ENCODE results near the gene ZNF200.
"Not testable (repeated sequence)": the region's sequence is repeated elsewhere in the genome, so short reads cannot be mapped to it uniquely, and the experiment has no call there.

ZNF200 gene

DNA sequence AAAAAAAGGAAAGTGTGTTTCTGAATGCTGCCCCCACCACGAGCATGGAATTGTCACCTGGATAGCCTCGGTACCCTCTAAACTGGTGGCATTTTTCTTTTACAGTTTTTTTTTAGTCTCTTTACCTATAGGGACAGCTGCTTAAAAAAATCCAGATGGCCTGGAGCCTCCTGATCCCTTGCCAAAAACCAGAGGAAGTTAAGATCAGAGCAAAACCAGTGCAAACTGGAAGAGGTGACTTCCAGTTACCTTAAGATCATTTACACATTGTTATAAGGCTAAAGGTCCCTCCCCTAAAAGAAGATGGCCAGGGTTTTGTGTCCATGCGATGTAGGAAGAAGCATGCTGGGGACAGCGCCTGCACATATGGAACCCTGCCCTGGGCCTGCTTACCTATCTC is 18.0 kb upstream of the ZNF200 start:
- no peak for DNase-seq

GRCh38 chr16:3249451-3249850 is 14.5 kb upstream of the ZNF200 start:
- DNase-seq: no peak

- no peak for DNase-seq
Measured at GRCh38 chr16:3249020-3249419, 14.1 kb upstream of the ZNF200 start.

GRCh38 chr16:3248596-3248995 is 13.6 kb upstream of the ZNF200 start:
- DNase-seq: no peak

- no peak for DNase-seq
Measured at GRCh38 chr16:3246876-3247275, 11.9 kb upstream of the ZNF200 start.

DNA sequence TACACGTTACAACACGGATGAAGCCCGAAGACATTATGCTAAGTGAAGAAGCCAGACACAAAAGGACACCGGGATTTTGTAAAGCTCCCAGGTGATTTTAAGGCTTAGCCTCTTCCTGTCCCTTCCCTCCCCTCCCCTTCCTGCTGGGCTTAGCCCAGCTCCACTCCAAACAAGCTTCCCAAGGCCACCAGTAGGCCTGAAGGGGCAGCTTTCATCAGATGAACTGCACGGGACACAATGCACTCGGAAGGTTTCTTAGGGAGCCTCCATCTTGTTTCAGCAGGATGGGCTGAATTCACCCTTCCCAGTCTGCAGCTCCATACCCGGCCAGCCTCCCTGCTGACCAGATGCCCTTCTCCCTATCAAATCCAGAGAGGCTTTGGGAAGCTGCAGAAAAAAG is 11.0 kb upstream of the ZNF200 start:
- DNase-seq: no peak

- no peak for DNase-seq
Measured at GRCh38 chr16:3243882-3244281, 8.9 kb upstream of the ZNF200 start.

DNA sequence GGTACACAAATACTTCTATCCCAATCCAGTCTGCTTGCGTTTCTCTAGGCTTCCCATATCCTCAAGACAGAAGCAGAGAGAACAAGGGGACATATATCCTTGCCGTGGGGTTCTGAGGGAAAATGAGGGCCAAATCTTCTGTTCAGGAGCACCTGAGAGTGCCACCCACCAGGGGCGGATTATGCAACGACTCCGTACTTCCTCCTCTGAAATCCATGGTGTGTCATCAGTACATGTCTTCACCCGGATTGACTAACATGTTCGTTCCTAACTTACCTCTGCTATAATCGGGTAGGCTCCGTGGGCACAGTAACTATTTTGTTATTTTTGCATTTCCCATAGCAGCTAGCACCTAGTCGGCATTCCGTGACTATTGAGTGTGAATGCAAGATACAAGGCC is 7.8 kb upstream of the ZNF200 start:
- DNase-seq: no peak

GRCh38 chr16:3241761-3242160 is 6.8 kb upstream of the ZNF200 start:
- no peak for DNase-seq

- DNase-seq: no peak
Measured at GRCh38 chr16:3235856-3236669, 1.1 kb upstream of the ZNF200 start.

DNA sequence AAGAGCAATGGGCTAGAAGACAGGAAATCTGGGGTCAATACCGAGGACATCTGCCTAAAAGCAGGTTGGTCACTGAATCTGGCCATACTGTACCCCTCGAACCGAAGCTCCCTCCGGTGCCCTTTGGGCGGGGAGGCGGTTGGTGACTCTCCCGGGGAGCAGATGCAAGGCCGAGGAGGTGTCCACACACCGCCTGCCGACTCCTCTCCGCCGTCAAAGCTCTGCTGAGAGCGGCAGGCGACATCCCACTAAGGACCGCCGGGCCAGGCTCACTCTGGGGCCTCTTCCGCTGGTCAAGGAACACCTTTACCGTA is 458 bp downstream of the ZNF200 start:
- DNase-seq: no peak

GRCh38 chr16:3223913-3224515 is 10.9 kb downstream of the ZNF200 start:
- DNase-seq: no peak

DNA sequence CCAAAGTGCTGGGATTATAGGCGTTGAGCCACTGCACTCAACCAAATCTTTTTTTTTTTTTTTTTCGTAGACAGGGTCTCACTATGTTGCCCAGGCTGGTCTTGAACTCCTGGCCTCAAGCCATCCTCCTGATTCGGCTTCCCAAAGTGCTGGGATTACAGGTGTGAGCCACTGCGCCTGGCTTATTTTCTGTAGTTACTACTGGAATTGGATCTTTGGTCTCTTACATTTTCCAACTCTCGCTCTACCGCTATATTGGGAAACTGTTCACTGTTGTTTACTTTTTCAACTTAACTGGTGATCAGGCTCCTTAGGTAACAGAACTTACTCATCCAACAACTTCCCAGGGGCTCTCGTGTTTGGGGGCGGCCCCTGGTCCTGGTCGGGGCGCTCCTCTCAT is 14.1 kb downstream of the ZNF200 start:
- DNase-seq: no peak

DNA sequence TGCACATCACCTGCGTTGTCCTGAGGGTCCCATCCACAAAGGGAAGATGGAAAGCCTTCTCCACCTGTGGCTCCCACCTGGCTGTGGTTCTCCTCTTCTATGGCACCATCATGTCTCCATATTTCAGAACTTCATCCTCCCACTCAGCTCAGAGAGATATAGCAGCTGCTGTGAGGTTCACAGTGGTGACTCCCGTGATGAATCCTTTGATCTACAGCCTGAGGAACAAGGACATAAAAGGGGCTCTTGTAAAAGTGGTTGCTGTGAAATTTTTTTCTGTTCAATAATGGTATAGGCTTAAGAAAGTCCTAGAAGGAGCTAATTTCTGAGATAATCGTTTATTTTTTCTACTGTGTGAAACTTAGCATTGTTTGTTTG is 18.7 kb downstream of the ZNF200 start:
- no peak for DNase-seq

- DNase-seq: no peak
Measured at GRCh38 chr16:3215601-3216262, 19.2 kb downstream of the ZNF200 start.

- no peak for DNase-seq
Measured at GRCh38 chr16:3214904-3215600, 19.9 kb downstream of the ZNF200 start.

- no peak for DNase-seq
Measured at GRCh38 chr16:3212567-3212966, 22.4 kb downstream of the ZNF200 start.

DNA sequence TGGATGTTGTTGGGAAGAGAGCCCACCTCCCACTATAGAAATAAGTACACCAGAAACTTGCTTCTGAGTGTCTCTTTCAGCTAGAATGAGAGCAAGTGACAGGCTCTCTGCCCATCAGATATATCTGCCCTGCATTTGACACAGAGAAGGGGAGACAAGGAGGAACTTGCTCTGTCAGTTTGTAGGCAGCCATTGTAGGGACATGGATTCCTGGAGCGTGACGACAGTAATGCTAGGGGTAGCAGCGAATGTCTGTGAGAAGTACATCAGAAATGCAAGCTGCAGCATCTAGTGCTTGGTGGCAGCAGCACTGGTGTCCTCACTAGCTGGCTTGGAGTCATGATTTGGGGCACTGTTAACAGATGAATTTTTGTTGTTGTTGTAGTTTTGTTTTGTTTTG is 23.0 kb downstream of the ZNF200 start:
- DNase-seq: no peak

DNA sequence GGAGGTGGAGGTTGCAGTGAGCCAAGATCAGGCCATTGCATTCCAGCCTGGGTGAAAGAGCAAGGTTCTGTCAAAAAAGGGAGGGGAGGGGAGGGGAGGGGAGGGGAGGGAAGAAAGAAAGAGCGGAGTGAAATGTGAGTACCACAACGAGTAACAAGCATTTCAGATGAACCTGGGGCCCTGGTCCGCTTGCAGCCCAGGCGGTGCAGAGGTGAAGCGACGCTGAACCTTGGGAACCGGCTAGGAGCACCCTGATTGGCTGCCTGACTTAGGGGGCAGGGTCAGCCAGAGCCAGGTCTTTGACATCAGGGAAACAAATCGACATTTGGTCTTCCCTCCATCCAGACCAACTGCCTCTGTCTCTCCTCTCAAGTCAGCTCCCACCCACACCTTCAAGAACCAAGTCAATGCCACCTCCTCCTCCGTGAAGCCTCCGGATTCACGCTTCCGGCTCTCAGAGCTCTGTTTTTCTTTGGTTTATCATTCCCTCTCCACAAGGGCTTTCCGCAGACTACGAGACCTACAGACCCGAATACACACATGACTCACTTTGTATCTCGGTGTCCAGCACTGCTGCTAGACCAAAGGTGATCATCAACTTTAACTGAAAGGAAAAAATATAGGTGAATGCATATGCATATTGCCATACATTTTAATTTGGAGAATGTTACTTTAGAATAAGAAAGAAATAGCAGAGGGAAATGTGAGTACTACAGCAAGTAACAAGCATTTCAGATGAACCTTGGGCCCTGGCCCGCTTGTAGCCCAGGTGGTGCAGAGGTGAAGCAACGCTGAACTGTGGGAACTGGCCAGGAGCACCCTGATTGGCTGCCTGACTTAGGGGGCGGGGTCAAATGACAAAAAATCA is 27.6 kb downstream of the ZNF200 start:
- no peak for DNase-seq

DNA sequence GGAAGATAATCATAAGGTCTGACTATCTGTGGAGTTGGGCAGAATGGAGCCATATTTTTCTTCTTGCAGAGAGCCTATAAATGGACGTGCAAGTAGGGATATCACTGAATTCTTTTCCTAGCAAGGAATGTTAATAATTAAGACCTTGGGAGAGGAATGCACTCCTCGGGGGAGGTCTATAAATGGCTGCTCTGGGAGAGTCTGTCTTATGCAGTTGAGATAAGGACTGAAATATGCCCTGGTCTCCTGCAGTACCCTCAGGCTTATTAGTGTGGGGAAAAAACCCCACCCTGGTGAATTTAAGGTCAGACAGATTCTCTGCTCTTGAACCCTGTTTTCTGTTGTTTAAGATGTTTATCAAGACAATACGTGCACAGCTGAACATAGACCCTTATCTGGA is 29.0 kb downstream of the ZNF200 start:
- DNase-seq: not testable (repeated sequence)

GRCh38 chr16:3202903-3203539 is 31.9 kb downstream of the ZNF200 start:
- DNase-seq: no peak

DNA sequence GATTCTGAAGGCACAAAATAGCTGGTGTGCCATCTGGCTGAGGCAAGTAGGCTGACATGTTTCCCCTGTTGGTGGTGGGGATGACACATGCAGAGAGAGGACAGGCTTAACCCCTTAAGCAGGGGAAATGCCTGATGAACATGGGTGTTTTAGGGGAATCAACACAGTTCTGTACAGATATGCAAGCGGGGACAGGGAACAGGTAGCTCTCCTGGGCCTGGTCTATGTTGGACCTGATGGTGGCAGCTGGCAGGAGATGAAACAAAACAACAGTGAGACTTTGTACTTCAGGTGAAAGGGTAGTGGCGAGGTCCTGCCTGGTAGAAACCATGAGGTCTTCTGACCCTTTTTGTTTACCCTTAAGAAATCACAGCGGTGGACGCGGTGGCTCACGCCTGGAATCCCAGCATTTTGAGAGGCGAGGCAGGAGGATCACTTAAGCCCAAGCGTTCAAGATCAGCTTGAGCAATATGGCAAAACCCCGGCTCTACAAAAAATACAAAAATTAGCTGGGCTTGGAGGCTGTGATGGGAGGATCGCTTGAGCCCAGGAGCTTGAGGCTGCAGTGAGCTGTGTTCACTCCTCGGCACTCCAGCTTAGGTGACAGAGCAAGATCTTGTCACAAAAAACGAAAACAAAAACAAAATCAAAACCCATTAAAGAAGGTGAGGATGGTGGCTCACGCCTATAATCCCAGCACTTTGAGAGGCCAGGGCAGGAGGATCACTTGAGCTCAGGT is 36.5 kb downstream of the ZNF200 start:
- no peak for DNase-seq

Measured in DMS153 (cell line).